HS-27A (cell line): ENCODE data around the gene RABGGTA.

Experiments
- DNase-seq: peaks from one replicate; pipeline ENCODE4 v3.0.0-alpha.2; 2012; ENCODE audit warnings: low read depth, missing footprints

RABGGTA gene

GRCh38 chr14:24300326-24300980 is 29.1 kb upstream of the RABGGTA start:
- DNase-seq = no peak

GRCh38 chr14:24299255-24300191 is 28.1 kb upstream of the RABGGTA start, which contains the start of the genes DHRS1 and NOP9:
Gene DHRS1, minus strand, starts transcription at chr14:24299780. Its CDS starts 674 bp downstream, at chr14:24299106.
Gene NOP9, plus strand, starts transcription at chr14:24299850. Its CDS starts 105 bp downstream, at chr14:24299955.
- peak; percentile 76 for DNase-seq

GRCh38 chr14:24298892-24299254 is 27.5 kb upstream of the RABGGTA start:
- DNase-seq = no peak

DNA sequence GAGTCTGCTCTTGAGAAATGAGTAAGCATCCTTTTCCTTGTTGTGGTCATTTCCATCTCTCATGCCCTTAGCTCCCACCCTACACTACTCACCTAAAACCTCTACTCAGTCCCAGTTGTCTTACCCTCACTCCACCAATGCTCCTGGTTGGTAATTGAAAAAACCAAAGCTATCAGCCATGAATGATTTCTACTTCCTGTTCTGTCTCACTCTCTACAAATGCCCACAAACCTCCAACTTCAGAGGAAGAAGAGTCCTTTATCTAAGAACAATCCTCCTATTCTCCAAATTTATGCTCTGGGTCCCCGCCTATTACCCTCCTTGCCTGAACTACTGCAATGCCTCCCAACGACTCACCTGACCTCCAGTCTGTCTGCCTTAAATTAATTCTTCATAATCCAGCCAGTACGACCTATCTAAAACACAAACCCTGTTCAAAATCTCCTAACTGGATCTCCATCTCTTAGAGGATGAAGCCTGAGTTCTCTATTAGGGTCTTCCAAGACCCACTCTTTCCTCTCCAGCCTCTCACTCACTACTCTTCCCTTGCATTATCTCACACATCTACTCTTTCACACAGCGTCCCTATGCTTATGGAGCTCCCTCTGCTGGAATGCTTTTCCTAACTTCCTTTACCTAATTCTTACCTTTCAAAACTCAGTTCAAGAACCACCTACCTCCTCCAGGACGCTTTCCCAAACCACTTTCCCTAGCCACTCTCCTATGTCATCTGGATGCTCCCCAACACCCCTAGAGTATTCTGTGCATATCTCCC is 26.0 kb upstream of the RABGGTA start:
- DNase-seq = no peak

- DNase-seq = peak; percentile 73
Observed at GRCh38 chr14:24296341-24297157, 25.2 kb upstream of the RABGGTA start.

GRCh38 chr14:24293525-24293924 is 22.1 kb upstream of the RABGGTA start:
- DNase-seq = no peak

DNA sequence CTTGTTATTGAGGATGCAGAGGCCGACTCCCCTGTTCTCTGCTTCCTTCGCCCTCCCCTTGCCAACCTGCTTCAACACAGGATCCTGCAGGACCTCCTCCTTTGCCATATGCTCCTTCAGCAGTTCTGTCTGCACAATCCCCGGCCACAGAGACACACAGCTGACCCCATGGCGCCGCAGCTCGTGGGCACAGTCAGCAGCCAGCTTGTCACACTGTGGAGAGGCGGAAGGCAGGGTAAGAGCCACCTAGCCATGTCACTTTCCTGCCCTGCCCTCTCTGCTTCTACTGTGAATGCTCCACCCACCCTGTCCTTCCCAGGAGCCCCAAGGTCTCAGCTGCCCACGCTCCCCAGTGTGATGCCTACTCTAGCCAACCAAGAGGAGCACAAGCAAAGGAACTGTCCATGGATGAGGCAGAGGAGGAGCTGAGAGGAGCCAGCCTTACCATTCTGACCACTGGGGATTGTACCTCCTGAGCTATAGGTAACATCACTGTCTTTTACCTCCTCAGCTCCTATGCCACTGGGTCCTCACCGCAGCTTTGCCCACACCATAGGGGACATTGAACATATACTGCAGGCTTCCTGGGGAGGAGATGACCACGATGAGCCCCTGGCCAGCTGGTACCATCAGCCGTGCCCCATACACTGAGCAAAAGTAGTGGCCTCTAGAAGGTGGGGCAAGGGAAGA is 20.9 kb upstream of the RABGGTA start:
- DNase-seq = no peak

GRCh38 chr14:24291446-24292117 is 20.2 kb upstream of the RABGGTA start:
- DNase-seq = no peak

DNA sequence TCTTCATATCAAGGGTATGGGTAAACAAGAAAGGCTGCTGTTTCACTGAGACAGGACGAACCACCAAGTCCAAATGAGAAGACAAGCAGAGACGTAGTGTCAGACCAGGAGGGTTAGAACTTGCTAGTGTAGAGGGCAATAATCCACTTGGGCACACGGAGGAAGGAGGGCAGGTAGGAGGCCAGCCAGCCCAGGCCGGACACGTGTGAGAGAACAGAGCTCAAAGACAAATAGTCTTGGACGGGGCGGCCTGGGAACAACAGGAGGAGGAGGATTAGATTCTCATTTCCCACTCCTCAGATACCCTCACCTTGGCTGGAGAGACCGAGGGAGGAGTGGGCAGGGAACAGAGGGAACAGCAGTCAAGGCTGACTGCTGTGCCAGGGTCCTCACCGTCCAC is 19.3 kb upstream of the RABGGTA start:
- no peak for DNase-seq

GRCh38 chr14:24289649-24290280 is 18.4 kb upstream of the RABGGTA start:
- no peak for DNase-seq

DNA sequence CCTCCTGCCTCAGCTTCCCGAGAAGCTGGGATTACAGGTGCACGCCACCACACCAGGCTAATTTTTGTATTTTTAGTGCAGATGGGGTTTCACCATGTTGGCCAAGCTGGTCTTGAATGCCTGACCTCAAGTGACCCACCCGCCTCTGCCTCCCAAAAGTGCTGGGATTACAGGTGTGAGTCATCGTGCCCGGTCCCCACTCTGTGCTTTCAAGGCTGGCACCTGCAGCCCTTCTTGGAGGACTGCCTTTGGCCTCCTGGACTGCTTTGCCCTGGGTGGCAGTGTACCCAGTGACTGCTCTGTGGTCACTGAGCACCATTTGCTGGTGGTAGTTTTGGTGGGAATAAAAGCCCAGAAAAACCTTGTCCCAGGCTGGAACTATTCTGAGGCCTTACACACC is 15.6 kb upstream of the RABGGTA start:
- no peak for DNase-seq

DNA sequence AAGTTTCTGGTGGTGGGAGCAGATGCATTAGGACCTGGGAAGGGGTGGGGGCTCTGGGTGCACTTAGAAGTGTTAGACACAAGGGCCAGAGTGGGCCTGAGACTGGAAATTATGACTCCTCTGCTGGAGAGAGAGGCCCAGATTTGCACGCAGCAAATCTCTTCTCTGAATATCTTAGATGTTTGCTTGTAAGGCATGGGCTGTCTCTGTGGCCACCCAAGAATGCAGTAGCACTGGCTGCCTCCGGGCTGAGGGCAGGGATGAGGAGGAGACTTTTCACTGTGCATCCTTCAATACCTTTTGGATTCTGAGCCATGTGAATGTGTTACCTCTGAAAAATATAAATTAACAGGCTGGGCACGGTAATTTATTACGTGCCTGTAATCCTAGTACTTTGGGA is 14.0 kb upstream of the RABGGTA start:
- DNase-seq = no peak

DNA sequence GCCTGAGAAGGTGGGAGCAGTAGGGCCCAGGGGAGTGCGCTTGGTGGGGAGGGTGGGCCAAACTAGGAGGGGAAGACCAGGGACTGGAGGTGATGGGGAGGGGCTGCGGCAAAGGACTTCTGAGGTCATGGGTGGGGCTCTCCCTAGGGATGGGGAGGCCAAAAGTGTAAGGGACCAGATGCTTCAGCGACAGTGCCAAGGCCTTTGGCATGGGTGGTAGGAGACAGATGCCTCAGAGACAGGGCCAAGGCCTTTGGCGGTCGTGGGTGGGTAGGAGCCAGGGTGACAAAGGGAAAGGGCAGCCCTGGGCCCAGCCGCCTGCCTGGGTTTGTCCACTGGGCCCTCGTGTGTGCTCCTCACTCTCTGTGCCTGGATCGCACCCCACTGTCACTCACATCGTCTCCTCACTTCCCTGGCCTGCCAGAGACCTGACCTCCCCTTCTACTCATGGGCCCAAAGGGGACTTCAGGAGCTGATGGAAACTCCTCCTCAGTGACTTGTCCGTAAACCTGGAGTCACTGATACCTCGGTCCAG is 13.2 kb upstream of the RABGGTA start:
- no peak for DNase-seq

DNA sequence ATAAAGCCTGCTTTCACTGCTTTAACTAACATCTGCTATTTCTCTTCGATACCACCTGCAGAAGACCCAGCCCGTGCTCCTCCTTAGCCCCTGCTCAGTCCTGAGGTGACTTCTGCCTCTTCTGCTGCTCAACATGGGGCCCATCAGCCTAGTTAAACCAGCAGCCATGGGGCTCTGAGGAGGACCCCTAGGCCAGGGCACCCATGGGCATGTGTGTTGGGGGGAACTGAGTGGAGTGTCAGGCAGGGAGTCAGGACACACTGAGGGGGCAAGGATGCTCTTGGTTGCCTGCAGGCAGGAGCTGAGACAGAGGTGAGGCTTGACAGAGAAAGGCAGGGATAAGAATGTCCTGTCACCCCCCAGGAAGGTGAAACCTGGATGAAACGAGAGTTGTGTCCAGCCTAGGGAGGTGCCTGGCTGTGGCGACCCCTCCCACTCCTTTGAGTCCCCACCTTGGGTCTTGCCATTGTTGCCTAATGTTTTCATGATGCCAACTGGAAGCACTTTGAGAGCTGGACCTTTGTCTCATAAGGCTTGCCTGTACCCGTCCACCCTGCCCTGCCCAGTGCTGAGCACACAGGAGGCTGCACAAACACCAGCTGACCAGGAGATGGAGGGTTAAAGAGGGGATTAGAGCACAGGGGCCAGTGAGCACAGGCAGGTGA is 12.5 kb upstream of the RABGGTA start:
- no peak for DNase-seq

DNA sequence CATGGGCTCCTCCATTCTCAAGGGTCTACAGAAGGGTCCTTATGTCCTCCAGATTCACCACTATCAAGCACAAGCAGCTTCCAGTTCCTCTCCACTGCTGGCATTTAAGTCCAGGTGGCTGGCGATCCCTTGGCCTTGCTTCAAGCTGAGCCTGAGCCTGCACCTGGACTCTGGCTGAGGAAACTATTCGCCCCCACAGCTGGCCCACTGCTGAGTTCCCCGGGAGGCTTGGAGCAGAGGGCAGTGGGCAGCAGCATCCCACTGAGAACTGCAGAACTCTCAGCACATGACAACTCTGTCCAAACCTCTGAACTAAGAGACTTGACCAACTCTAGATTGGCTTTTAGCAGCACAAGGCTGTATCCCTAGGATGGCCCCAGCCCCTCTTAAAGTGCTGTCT is 11.3 kb upstream of the RABGGTA start:
- DNase-seq = no peak

DNA sequence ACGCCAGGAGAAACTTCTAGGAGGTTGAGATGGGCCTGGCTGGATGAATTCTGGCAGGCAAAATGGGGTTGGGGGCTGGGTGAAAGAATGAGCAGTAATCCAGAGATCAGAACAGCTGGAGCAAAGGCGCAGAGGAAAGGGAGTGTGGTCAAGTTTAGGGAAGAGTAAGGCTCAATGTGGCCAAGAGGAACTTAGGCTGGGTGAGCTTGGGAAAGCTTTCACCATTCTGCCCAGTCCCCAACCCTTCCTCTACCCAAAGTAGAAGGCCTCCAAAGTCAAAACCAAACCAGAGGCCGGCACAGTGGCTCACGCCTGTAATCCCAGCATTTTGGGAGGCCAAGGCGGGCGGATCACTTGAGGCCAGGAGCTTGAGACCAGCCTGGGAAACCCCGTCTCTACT is 10.2 kb upstream of the RABGGTA start:
- DNase-seq = no peak

DNA sequence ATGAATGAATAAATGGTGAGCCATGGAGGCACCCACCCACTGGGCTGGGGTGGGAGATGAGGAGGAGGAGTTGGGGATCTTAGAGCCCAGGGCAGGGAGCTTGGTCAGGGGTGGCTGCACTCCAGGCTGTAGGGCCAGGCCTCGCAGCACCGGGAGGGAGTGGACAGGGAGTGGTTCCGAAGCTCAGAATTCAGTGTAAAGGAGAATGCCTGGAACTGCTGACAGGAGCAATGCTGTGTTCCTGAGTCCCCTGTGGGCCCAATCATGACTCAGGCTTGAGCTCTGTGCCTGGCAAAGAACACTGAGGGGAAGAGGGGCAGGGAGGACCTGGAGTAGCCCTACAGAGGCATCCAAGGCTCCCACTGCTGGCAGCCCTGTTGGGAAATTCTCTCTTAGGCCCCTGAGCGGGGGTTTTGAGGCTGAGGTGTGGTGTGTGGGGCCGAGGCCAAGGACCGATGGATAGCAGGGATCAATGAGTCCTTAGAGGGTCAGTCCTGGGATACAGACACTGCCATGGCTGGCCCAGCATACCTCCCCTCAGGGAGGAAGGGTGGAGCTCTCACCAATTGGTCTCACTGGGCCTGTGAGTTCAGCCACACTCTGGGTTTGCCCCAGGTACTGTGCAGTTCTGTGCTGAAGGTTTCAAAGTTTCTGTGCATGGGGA is 9.5 kb upstream of the RABGGTA start:
- DNase-seq = no peak
